Activated naive CD4-positive, alpha-beta T cell treated with anti-CD3 and anti-CD28 coated beads, Interleukin-2, amount 50 U/mL, for 72 hours (primary cell): ENCODE data around the gene SPPL3. TPM values are rescaled to one million over a fixed set of nuclear protein-coding genes. Genes with fewer than 3 reads are reported as not detected.
A peak's percentile ranks its signal among the peaks of the same experiment; 100 is the strongest.
"Not testable (repeated sequence)": the region's sequence is repeated elsewhere in the genome, so short reads cannot be mapped to it uniquely, and the experiment has no call there.

Experiments
- ATAC-seq, 2 donors: fragments of 150-1000 bp; cut with Tn5 transposase; 2 replicates each; pipeline ENCODE4 v1.10.0; 2021; ENCODE audit warnings: mild to moderate bottlenecking in 2 of 2, moderate library complexity in 2 of 2
- DNase-seq, 2 donors: peaks; one replicate each; pipeline ENCODE4 v3.0.0; 2021 to 2022; ENCODE audit warnings: low spot score in 2 of 2
- H3K27ac Mint-ChIP-seq, 2 donors: one replicate each; pipeline ENCODE4 v1.8.0; 2022; ENCODE audit warnings: mild to moderate bottlenecking in 2 of 2, mixed read lengths in 2 of 2
- H3K36me3 Mint-ChIP-seq, 2 donors: one replicate each; pipeline ENCODE4 v1.8.0; 2022; ENCODE audit warnings: mixed read lengths in 2 of 2
- H3K9me3 Mint-ChIP-seq, 2 donors: one replicate each; pipeline ENCODE4 v1.8.0; 2022; ENCODE audit warnings: mixed read lengths in 2 of 2
- total RNA-seq, 2 donors: library from RNA; stranded (reverse); gene quantifications; one replicate each; pipeline ENCODE4 v1.2.3, GENCODE V29; 2022

Gene SPPL3, protein sequence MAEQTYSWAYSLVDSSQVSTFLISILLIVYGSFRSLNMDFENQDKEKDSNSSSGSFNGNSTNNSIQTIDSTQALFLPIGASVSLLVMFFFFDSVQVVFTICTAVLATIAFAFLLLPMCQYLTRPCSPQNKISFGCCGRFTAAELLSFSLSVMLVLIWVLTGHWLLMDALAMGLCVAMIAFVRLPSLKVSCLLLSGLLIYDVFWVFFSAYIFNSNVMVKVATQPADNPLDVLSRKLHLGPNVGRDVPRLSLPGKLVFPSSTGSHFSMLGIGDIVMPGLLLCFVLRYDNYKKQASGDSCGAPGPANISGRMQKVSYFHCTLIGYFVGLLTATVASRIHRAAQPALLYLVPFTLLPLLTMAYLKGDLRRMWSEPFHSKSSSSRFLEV
- total RNA-seq: 10 to 100 TPM; 26.7 to 33.3 TPM

DNA sequence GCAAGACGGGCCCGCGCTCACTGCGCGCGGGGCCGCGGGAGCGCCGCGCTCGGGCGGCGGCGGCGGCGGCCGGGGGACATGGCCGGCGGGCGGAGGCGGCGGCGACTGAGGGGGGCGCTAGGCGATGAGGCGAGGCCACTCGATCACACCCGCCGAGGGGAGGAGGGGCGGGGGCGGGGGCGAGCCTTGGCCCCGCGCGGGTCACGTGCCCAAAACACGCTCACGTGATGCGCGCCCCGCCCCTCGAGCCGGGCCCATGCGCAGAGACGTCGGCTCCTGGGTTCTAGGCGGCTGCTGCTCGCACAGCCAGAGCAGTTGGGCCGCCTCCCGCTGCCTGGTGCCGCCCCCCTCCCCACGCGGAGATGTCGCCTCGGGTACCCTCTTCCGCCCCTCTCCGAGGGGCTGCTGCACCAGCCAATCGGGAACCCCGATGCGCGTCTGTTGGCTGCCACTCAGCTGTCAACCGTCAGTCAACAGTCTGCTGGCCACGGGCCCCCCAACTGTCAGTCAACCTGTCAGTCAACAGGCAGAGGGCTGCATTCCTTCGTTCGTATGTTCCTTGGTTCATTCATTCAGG lies at the start of gene SPPL3:
Gene SPPL3, minus strand, starts transcription at position 162 of the 577 bp plus-strand sequence. CDS start 491 bp downstream, outside the sequence.
- Mint-ChIP-seq H3K36me3 (peaks cover 12 to 16% of the 10 kb centered on the region in 2 donors), H3K9me3 (no peaks in the 10 kb centered on the region), H3K27ac (peak within 1 kb of the TSS; percentile 88 to 99)
- peak; percentile 89 to 94 for DNase-seq
- ATAC-seq: peak; percentile 84 to 86

DNA sequence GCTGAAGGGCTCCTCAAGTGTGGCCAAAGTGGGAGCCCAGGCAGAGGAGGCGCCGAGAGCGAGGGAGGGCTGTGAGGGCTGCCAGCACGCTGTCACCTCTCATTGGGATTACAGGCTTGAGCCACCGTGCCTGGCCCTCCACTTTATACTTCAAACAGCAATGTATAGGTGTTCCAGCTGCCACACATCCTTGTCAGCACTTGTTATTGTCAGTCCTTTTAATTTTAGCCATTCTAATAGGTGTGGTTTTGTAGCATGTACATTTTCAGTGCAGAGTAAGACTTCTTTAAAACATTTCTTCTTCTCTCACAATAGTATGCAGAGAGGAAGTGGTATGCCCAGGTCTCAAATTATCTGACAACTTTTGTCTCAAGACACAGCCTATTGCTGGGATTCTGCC lies 46.6 kb upstream of the SPPL3 start:
- no peaks in the 10 kb centered on the region for H3K36me3 Mint-ChIP-seq
- ATAC-seq: no peak
- no peak overlapping the region for H3K27ac Mint-ChIP-seq
- DNase-seq: no peak
- H3K9me3 Mint-ChIP-seq: no peaks in the 10 kb centered on the region

DNA sequence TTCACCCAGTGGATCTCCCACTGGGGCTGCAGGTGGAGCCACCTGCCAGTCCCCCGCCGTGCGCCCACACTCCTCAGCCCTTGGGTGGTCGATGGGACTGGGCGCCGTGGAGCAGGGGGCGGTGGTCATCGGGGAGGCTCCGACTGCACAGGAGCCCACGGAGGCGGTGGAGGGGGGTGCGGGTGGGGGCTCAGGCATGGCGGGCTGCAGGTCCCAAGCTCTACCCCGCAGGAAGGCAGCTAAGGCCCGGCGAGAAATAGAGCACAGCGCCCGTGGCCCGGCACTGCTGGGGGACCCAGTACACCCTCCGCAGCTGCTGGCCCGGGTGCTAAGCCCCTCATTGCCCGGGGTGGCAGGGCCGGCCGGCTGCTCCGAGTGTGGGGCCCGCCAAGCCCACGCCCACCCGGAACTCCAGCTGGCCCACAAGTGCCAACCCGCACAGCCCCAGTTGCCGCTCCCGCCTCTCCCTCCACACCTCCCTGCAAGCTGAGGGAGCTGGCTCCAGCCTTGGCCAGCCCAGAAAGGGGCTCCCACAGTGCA lies 46.2 kb upstream of the SPPL3 start:
- not testable (repeated sequence) for DNase-seq, H3K9me3 Mint-ChIP-seq, ATAC-seq, H3K36me3 Mint-ChIP-seq, H3K27ac Mint-ChIP-seq

DNA sequence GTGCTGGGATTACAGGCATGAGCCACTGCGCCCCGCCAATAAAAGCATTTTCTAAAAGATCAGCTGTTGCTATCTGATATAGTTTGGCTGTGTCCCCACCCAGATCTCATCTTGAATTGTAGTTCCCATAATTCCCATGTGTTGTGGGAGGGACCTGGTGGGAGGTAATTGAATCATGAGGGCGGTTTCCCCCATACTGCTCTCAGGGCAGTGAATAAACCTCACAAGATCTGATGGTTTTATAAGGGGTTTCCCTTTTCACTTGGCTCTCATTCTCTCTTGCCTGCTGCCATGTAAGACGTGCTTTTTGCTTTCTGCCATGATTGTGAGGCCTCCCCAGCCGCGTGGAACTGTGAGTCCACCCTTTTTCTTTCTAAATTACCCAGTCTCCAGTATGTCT lies 41.4 kb upstream of the SPPL3 start:
- H3K9me3 Mint-ChIP-seq, ATAC-seq, H3K36me3 Mint-ChIP-seq, DNase-seq, H3K27ac Mint-ChIP-seq: not testable (repeated sequence)

DNA sequence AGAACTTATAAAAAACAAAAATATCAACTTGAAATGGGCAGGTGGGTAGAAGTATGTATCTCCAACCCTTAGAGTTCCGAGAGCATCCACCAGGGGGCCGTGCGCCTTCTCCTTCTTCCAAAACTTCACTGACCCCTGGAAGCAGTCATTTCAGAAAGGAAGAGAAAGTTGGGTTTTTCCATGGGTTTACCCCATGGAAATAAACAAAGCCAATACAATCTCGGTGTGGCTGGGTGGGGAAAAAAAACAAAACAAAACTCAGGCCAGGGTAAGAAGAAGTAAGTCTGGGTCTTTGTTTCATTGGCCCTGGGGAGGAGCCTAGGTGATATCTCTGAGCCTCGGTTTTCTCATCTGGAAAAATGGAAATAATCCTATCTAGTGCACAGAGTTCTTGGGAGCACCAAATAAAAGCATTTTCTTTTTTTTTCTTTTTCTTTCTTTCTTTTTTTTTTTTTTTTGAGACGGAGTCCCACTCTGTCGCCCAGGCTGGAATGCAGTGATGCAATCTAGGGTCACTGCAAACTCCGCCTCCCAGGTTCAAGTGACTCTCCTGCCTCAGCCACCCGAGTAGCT lies 40.6 kb upstream of the SPPL3 start:
- peak; percentile 73 to 89 for ATAC-seq
- DNase-seq: peak; percentile 67 to 75
- no peaks in the 10 kb centered on the region for H3K36me3 Mint-ChIP-seq
- peak overlapping the region in 1 of 2 donors; percentile 6 for H3K27ac Mint-ChIP-seq
- no peaks in the 10 kb centered on the region for H3K9me3 Mint-ChIP-seq

DNA sequence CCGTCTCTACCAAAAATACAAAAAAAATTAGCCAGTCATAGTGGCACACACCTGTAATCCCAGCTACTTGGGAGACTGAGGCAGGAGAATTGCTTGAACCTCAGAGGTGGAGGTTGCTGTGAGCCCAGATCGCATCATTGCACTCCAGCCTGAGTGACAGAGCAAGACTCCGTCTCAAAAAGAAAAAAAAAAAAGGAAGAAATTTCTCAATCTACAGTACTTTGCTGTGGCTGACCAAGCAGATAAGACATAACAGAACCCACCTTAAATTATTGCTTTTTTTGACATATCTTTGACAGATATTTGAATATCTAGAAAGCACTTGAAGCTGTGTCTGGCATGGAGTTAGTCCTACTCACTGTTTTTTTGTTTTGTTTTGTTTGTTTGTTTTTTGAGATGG lies 39.3 kb upstream of the SPPL3 start:
- ATAC-seq: no peak
- Mint-ChIP-seq H3K27ac (no peak overlapping the region), H3K9me3 (no peaks in the 10 kb centered on the region), H3K36me3 (no peaks in the 10 kb centered on the region)
- no peak for DNase-seq

DNA sequence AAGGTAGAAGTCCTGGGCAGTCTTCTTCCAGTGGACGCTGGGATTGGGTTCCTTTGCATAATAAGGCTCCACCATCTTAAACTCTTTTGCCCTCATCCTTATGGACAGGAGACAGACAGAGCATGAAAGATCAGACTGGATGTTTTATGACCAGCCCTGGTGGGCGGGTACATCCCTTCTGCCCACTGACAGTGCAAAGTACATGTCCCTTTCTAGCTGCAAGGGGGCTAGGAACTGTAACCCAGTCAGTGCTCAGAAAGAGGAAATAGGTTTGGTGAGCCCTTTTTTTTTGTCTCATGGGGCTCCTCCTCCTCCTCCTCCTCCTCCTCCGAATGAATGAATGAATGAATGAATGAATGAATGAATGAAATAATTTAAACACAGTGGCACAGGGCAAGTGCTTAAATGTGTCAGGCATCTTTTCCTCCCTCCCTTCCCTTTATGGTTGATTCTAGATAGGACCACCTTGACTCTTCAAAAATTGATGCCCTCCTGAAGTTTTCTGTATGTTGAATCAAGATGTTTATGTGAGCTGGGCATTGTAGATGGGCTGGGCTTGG lies 37.8 kb upstream of the SPPL3 start:
- H3K36me3 Mint-ChIP-seq: no peaks in the 10 kb centered on the region
- no peaks in the 10 kb centered on the region for H3K9me3 Mint-ChIP-seq
- H3K27ac Mint-ChIP-seq: no peak overlapping the region
- ATAC-seq: no peak
- DNase-seq: no peak

DNA sequence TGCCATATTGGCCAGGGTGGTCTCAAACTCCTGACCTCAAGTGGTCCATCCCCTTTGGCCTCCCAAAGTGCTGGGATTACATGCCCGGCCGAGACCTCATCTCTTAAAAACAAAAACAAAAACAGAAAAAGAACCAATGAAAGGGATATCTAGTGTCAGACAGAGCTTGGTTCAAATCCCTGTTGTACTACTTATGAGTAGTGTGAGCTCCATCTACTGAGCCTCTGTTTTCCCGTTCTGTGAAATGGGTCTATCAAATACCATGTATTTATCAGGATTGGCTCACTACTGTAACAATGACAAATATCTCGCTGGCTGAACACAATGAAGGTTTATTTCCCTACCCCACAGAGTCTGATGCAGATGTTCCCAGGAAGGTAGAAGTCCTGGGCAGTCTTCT lies 37.3 kb upstream of the SPPL3 start:
- DNase-seq: no peak
- Mint-ChIP-seq H3K36me3 (no peaks in the 10 kb centered on the region), H3K27ac (no peak overlapping the region), H3K9me3 (no peaks in the 10 kb centered on the region)
- ATAC-seq: no peak

DNA sequence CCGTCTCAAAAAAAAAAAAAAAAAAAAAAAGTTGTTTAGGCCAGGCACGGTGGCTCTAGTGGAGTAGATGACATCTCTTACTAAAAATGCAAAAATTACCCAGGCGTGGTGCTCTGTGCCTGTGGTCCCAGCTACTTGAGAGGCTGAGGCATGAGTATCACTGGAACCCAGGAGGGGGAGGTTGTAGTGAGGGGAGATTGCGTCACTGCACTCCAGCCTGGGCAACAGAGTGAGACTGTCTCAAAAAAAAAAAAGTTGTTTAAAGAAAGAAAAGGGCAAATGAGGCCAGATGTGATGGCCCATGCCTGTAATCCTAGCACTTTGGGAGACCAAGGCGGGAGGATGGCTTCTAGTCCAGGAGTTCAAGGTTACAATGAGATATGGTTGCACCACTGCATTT lies 36.6 kb upstream of the SPPL3 start:
- Mint-ChIP-seq H3K9me3 (no peaks in the 10 kb centered on the region), H3K27ac (no peak overlapping the region), H3K36me3 (no peaks in the 10 kb centered on the region)
- DNase-seq: no peak
- ATAC-seq: no peak

DNA sequence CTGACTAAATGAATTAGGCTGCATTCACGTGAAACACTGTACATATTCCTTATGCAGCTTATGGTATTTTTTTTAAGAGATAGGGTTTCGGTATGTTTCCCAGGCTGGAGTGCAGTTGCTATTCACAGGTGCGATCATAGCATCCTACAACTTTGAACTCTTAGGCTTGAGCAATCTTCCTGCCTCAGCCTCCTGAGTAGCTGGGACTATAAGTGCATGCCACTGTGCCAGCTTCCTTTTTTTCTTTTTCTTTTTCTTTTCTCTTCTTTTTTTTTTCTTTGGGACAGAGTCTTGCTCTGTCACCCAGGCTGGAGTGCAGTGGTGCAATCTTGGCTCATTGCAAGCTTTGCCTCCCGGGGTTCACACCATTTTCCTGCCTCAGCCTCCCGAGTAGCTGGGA lies 35.8 kb upstream of the SPPL3 start:
- no peaks in the 10 kb centered on the region for H3K36me3 Mint-ChIP-seq
- no peak overlapping the region for H3K27ac Mint-ChIP-seq
- no peak for DNase-seq
- no peak for ATAC-seq
- H3K9me3 Mint-ChIP-seq: no peaks in the 10 kb centered on the region

DNA sequence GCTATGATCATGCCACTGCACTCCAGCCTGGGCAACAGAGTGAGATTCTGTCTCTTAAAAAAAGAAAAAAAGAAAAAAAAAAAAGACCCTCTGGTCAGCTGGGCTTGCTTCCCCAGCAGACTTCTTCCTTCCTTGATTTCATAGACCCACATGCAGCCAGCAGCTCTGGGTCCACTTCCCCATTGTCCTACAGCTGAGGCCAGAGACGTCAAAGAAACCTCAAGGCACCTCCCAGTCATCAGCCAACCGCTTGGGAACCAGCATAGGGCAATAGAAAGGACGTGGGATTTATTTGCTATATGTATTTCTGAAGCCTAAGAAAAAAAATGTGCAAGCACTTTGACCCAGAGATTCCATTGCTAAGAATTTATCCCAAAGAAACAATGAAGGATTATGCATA lies 35.4 kb upstream of the SPPL3 start:
- Mint-ChIP-seq H3K9me3 (no peaks in the 10 kb centered on the region), H3K27ac (no peak overlapping the region), H3K36me3 (no peaks in the 10 kb centered on the region)
- ATAC-seq: no peak
- no peak for DNase-seq

DNA sequence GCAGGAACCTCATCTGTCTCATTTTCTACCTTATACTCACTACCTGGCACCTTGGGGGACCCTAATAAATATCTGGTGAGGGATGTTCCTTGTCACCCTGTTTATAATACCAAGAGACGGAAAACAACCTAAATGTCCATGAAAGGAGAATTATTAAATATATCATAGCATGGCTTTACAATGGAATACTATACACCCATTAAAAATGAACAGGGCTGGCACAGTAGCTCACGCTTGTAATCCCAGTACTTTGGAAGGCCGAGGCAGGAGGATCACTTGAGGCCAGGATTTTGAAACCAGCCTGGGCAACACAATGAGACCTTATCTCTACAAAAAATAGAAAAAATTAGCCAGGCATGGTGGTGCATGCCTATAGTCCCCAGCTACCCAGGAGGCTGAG lies 34.3 kb upstream of the SPPL3 start:
- ATAC-seq (no peak), DNase-seq (no peak)
- H3K27ac Mint-ChIP-seq: no peak overlapping the region
- H3K36me3 Mint-ChIP-seq: no peaks in the 10 kb centered on the region
- no peaks in the 10 kb centered on the region for H3K9me3 Mint-ChIP-seq

DNA sequence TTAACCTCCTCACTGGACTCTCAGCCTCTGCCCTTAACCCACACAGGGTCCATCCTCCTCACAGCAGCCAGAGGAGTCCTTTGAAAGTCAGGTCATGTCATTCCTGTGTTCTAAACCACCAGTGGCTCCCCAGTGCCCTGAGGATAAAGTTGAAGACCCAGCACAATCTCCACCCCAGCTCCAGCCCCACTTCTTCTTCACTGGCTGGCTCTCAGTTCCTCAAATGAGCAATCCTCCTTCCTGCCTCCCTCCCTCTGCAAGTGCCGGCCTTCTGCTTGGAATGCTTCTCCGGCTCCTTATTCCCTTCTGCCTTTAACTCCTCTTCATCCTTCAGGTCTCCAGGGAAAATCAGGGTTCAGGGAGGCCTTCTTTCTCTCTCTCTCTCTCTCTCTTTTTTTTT lies 32.0 kb upstream of the SPPL3 start:
- no peaks in the 10 kb centered on the region for H3K9me3 Mint-ChIP-seq
- no peaks in the 10 kb centered on the region for H3K36me3 Mint-ChIP-seq
- ATAC-seq (no peak), DNase-seq (no peak)
- peak overlapping the region in 1 of 2 donors; percentile 77 for H3K27ac Mint-ChIP-seq

DNA sequence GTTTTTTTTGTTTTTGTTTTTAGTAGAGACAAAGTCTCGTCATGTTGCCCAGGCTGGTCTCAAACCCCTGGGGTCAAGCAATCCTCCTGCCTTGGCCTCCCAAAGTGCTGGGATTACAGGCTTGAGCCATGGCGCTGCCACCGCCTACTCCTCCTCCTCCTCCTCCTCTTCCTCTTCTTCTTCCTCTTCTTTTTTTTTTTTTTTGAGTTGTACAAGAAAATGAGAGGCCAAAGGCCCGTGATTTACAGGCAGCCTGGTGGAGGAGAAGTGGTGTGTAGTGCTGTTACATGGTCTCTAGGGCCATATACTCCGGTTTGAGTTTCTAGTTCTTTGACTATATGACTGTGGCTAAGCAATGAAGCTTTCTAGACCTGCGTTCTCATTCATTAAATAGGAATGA lies 29.6 kb upstream of the SPPL3 start:
- Mint-ChIP-seq H3K36me3 (no peaks in the 10 kb centered on the region), H3K27ac (no peak overlapping the region), H3K9me3 (no peaks in the 10 kb centered on the region)
- no peak for ATAC-seq
- no peak for DNase-seq

DNA sequence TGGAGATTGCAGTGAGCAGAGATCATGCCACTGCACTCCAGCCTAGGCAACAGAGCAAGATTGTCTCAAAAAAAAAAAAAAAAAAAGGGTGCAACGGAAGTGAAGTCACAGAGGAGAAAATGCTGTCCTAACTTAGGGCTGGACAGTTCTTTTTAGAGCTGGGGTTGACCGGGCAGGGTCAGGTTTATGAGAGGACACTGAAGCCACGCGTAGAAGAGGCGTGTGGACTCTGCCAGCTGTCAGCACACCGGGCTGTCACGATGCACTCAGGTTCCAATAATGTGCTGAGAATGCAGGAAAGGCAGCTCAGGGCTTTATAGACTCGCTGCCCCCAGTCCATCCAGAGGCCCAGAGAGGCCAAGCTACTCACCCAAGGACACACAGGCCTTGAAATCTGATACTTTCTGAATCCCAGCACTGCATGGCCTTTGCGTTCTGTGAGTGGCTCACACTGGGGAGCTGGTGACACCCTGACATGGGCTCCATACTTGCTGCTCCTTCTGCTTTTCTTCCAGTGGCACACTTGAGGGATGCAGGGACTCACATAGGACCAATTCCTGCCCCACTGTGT lies 28.9 kb upstream of the SPPL3 start:
- no peaks in the 10 kb centered on the region for H3K36me3 Mint-ChIP-seq
- no peak for DNase-seq
- no peak overlapping the region for H3K27ac Mint-ChIP-seq
- ATAC-seq: no peak
- no peaks in the 10 kb centered on the region for H3K9me3 Mint-ChIP-seq

DNA sequence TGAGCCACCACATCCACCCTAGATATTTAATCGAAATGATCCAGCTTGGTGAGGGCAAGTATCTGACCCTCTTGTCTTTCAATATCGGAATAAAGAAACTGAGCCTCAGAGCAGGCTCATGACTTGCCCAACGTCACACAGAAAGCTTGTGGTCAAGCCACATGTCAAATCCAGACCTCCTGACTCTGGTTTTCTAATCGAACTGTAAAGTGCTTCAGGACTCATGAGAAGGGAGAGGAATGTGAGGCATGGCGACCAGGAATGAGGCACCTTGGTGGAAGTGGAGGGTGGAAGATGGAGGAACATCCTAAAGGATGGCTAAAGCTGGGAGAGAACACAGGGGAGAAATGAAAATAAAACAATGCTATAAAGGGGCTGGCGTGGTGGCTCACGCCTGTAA lies 27.9 kb upstream of the SPPL3 start:
- DNase-seq (no peak), ATAC-seq (no peak)
- Mint-ChIP-seq H3K9me3 (no peaks in the 10 kb centered on the region), H3K27ac (peak overlapping the region in 1 of 2 donors; percentile 3), H3K36me3 (no peaks in the 10 kb centered on the region)

DNA sequence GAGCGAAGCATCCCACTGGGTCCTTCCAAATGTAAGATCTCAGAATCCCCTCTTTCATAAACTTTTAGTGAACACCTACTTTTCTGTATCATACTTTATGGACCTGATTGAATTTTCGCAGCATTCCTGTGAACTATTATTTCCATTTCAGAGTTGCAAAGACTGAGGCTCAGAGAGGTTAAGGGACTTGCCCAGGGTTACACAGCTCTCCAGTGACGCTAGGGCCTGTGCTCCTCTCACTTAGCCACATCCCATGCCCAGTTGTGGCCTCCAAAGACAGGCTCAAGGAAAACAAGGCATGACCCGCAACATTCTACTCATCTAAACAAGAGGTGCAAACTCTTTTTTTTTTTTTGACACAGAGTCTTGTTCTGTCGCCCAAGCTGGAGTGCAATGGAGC lies 25.9 kb upstream of the SPPL3 start:
- no peak for DNase-seq
- ATAC-seq: no peak
- Mint-ChIP-seq H3K36me3 (no peaks in the 10 kb centered on the region), H3K9me3 (no peaks in the 10 kb centered on the region), H3K27ac (no peak overlapping the region)
